Measurements from ENCODE around the gene TAS2R20.

TAS2R20 gene

GRCh38 chr12:10957741-10958140 is 40.4 kb downstream of the TAS2R20 start:
- DNase-seq: no peak

- DNase-seq: no peak
These were observed 42.0 kb downstream of the TAS2R20 start for GRCh38 chr12:10956085-10956484.

GRCh38 chr12:10952645-10953044 is 45.5 kb downstream of the TAS2R20 start:
- DNase-seq: no peak
